Hepatocyte (in vitro differentiated cells): ENCODE data around the gene RNF112.

Source experiments
- CTCF ChIP-seq: fragments of 200-600 bp; sonication (generic); IDR thresholded peaks from 2 replicates; pipeline ENCODE4 v1.5.1; 2016; ENCODE audit warnings: antibody characterized with exemption, mild to moderate bottlenecking; ENCODE audit not compliant: poor library complexity
- EZH2 ChIP-seq: fragments of 200-600 bp; sonication (generic); IDR thresholded peaks from 2 replicates; pipeline ENCODE4 v1.6.1; 2016; ENCODE audit warnings: antibody characterized with exemption, mild to moderate bottlenecking, borderline replicate concordance

GRCh38 chr17:19402171-19402570, 8.9 kb upstream of the RNF112 start:
- TF ChIP-seq CTCF (no peak), EZH2 (no peak)
